Hematopoietic multipotent progenitor cell treated with erythropoietin and hydrocortisone succinate and interleukin-3 and kit ligand, for 6 days (in vitro differentiated cells): Measurements from ENCODE around the gene KHNYN.

Experiments
- DNase-seq: peaks from one replicate; pipeline ENCODE4 v3.0.0-alpha.2; 2015

Gene KHNYN

DNA sequence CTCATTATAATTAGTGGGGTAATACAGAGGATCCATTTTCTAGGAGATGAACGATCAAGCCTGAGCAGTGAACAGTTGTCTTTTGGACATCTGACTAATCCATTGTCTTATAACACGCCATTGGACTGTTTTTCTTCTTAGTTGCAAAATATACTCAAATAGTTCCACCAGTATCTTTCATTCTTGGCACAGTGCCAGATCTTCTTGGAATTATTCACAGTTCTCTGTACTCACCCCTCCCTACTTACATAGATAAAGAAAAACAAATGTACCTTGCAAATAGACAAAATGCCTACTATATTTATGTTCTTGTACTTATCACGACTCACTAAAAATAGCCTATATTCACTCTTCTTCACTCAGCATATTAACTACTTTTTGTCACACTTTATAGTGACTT lies 4.0 kb upstream of the KHNYN start:
- DNase-seq: peak; percentile 98

DNA sequence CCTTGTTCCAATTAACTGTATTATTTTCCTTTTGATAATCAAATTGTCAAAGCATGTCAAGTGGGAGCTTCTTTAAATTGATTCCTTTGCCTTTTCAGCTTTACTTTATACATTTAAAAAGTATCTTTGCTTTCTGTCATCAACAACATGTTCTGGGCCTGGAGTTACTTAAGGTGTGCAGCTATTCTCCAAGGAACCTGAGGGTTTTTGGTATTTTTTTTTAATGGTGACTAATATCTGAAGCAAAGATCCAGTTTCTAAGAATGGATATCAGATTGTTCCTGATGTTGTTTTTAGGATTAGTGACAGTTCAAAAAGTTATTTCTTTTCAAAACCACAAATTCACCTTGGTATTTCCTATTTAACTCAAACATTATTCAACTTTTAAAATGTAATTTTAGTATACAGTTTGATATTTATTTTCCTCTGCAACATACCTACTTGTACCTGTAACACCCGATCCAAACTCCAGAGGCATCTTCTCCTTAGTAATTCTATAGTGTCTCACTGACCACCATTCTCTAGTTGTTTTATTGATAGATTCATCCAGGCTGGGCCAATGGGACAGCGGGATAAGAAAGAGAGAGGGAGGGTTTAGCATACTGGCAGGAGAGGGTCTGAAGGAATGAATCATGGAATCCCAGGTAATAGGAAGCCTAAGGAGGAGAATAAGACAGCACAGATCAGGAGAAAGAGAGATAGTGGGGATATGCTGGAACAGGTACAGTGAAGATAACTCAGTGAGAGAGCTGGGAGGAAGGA lies 3.4 kb upstream of the KHNYN start:
- DNase-seq: no peak

DNA sequence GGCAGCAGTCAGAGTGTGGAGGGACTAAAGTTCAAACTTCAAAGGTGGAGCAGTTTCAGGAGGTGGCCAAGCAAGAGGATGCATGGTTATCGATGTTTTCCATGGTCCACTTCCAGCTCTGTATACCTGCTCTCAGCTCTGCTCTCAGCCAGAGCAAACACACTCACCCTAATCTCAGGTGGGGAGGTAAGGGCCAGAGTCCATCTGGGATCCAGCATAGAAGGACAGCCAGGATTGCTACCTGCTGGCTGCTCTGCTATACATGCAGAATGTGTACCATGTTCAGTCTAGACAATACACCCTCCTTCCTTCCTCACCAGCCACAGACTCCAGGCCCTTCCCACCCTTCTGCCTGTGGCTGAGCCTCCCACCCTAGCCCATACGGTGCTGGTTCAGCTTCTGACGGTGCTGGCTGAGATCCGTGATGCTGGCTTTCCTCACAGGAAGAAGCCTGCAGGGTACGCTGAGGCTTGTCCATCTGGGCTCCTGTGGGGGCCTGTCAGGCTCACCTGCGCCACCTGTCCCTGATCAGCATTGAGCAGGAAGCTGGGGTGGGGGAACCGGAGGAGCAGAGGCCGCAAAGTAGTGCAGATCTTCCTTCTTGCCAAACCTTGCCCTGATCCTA lies 2.7 kb upstream of the KHNYN start:
- DNase-seq: no peak

DNA sequence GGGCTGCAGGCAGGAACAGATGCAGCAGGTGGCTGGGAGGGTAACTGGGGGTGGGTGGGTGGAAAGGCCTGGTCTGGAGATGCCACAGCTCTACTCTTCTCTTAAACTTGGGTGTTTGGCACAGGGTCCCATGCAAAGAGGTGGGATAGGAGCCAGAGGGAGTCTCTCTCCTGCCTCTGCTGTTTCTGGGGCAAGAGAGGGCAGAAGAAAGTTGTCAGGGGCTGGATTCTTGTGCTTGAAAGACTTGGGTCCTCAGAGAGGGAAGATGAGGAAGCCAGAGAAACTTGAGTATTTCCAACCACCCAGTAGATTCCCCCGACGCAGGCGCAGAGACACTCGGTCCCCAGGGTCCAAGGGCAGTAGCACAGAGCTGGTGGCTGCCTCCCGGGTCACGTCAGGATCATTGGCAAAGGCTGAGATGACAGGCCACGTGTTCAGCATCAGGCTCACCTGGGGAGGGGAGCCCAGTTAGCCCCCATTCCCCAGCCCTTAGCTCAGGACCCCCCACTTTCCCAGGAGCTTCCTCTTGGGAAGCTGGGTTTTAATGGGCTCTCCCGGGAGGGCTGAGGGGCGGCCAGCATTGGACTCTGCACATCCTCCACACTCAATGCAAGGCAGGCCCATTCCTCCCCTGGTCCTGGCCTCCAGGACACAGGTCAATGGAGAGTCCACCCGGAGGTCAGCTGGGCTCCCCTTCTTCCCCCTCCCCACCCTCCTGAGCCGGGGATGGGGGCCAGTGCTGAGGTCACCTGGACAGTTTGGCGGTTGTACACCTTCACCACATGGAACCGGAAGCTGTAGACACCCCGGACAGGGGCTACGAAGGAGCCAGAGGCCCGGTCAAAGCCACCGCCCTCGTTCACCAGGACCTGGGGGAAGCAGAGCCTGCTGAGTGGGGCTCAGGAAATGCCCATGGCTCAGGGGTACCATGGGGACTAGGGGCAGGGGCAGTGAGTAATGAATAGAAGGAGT lies 1.9 kb upstream of the KHNYN start:
- no peak for DNase-seq

DNA sequence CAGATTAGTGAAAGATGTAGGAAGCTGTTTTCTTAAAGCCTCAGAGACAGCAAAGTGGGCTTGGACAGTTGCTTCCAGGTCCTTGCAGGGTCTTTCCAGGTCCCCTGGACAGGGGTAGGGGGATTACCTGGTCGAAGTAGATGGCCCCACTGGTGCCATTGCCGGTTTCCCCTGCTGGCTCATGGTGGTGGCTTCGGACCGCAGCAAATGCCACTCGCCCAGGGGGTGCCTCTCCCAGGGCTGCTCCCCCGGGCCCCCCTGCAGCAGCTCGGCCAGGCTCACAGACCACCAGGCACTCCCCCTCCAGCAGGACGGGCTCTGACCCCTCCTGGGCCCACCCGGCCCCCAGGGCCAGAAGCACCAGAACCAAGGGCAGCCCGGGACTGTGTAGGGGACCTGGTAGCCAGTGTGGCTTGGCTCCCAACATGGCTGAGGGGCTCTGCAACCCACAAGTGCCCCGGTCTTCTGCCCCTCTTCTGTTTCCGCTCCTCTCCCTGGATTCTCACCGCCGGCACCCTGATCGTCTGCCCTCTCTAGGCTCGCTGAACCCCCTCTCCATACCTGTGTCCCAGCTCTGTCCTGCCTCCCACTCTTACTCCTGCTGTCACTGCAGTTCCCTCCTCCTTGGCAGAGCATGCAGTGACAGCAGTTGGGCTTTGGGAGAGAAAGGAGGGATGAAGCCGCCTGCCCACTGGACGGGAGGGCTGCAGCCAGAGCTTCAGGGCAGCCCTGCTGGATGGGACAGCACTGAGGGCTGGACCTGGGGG lies 943 bp upstream of the KHNYN start:
- DNase-seq: no peak

DNA sequence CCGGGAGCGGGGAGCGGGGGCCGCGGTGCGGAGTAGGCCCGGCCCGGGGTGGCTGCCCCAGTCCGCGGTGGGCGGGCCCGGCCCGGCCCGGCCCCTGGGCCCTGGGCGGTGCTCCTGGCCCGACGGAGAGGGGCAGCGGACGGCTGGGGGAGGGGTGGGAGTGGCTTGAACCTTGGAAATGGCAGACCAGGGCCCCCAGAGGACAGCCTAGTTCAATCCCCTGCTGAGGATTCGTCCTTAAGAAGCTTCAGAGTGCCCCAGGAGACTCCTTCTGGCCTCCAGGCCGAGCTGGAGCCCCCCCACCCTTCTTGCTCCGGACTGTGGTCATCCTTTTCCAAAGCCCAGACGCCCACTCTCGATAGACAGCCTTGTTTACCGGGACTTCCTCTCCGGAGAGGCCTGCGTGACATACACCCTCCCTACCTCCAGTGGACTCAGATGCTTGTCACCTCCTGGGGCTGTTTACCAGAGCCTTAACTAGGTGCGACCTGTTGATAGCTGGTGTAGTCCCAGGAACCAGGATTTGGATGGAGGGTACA lies 458 bp downstream of the KHNYN start:
- DNase-seq: peak; percentile 74

DNA sequence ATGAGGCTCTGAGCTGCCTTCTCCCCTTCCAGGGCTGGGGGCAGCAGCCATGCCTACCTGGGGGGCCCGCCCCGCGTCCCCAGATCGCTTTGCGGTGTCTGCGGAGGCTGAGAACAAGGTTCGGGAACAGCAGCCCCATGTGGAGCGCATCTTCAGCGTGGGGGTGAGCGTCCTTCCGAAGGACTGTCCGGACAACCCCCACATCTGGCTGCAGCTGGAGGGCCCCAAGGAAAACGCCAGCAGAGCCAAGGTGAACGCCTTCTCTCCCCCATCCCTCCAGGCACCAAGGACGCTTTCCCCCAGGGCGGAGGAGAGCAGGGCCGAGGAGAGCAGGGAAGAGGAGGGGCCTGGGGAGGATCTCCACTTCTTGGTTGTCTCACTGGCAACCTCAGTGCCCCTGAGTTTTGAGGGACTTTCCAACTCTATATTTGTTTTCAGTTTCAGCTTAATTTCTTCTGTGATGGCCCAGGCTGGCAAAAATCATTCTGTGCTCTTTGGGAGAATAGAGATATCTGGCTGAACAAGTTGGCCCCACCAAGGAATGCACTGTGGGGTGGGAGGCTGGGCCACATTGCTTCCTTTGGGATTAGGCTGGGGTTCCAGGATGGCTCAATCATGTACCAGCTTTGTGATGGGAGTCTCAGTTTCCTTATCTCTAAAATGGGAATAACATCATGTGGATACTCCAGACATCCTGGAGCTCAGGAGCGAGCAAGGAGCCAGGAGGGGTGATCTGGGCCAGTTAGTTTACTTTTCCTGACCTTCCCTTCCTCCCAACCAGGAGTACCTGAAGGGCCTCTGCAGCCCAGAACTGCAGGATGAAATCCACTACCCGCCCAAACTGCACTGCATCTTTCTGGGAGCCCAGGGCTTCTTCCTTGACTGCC lies 1.2 kb downstream of the KHNYN start:
- peak; percentile 64 for DNase-seq

DNA sequence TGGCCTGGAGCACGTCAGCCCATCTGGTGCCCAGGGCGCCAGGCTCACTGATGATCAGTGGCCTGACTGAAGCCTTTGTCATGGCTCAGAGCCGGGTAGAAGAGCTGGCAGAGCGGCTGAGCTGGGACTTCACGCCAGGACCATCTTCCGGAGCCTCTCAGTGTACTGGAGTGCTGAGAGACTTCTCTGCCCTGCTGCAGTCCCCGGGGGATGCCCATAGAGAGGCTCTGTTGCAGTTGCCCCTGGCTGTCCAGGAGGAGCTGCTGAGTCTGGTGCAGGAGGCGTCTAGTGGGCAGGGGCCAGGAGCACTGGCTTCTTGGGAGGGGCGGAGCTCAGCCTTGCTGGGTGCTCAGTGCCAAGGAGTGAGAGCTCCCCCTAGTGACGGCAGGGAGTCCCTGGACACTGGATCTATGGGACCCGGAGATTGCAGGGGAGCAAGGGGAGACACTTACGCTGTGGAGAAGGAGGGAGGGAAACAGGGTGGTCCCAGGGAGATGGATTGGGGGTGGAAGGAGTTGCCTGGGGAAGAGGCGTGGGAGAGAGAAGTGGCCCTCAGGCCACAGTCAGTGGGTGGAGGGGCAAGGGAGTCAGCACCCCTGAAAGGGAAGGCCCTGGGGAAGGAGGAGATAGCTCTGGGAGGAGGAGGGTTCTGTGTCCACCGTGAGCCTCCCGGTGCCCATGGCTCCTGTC lies 2.0 kb downstream of the KHNYN start:
- DNase-seq: peak; percentile 98

DNA sequence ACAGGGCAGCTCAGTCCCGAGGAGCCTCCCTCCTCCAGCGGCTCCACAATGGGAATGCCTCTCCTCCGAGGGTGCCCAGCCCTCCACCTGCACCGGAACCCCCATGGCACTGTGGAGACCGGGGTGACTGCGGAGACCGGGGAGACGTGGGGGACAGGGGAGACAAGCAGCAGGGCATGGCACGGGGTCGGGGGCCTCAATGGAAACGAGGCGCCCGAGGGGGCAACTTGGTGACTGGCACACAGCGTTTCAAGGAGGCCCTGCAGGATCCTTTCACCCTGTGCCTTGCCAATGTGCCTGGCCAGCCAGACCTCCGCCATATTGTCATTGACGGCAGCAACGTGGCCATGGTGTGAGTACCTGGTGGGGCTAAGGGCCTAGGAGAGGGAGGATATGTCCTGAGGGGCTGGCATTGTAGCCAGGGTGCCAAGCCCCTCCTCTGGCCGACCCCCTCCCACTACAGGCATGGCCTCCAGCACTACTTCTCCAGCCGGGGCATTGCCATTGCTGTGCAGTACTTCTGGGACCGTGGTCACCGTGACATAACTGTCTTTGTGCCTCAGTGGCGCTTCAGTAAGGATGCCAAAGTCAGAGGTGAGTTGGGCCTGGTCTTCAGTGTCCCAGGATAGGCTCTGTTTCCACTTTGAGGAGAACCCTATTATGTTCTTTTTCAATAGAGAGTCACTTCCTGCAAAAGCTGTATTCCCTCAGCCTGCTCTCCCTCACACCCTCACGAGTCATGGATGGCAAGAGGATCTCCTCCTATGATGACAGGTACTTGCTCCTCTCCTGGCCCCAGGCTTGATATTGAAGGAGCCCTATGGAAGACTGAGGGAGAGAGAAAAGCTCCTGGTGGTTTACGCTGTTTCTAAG lies 2.7 kb downstream of the KHNYN start:
- no peak for DNase-seq

DNA sequence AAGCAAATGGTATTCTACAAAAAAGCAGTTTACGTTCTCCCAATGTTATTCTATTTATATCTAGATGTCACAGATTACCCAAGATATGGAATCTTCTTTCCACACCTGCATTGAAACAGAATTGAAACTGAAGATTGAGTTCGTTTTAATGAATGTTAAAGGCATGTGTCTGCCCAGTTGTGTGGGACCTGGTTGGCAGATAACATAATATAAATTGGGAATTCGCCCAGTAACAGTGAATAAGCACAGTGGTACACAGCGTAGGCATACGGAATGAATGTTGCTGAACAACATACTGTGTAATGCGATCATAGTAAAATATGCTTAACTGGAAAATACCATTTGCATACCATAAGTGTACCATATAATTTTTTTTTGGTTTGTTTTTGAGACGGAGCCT lies 4.3 kb downstream of the KHNYN start:
- DNase-seq: peak; percentile 70

DNA sequence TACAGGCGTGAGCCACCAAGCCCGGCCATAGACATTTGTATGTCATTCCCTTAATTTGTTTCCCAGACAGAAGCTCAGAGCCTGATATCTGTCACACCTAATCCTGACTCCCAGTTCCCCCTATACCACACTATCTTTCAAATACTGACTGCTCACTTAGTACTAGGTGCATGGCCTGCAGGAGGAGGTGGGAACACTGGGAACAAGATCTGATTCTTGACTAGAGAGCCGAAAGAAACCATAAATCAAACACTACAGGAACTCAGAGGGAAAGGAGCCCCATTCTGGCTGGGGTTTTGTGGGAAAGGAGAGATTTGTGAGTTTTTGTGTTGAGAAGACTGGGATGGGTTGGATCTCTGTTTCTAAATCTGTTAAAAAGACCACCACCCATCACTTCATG lies 4.9 kb downstream of the KHNYN start:
- DNase-seq: no peak

DNA sequence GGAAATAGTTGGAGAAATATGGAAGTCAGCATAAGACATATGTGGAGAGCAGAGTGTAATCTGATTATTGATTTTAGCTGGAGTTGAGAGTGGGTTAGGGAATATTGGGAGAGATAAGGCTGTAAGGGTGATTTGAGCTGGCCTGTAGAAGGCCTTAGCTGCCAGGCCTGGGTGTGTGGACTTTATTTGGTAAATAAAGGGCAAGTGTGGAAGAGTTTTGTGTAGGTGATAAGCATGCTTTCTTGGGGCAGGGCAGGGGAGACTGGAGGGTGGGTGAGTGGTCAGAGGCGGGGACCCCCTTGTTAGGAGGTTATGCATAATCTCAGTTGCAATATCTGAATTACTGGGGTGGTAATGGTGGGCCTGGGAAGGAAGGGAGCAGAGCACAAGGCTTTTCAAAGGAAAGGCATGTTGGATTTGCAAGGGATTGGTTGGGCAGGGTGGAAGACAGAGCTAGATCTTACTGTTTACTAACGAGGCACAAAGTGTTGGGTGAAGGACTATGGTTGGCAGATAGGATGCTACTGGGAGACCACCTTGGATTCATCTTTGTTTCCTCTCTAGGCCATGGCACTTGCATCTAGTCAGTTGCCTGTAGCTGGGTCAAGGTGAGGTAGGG lies 5.5 kb downstream of the KHNYN start:
- DNase-seq: peak; percentile 4

DNA sequence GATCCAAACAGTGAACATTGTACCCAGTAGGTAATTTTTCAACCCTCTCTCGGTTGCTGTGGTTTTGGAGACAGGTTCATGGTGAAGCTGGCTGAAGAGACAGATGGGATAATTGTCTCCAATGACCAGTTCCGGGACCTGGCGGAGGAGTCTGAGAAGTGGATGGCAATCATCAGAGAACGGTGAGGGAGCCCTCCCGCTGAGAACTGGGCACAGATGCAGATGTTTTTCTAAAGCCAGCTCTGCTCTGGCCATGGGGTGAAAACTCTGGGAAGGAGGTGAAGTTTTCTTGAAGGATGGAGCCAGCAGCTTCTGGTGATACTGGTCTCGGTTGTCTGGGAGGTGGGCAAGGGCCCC lies 6.2 kb downstream of the KHNYN start:
- no peak for DNase-seq

DNA sequence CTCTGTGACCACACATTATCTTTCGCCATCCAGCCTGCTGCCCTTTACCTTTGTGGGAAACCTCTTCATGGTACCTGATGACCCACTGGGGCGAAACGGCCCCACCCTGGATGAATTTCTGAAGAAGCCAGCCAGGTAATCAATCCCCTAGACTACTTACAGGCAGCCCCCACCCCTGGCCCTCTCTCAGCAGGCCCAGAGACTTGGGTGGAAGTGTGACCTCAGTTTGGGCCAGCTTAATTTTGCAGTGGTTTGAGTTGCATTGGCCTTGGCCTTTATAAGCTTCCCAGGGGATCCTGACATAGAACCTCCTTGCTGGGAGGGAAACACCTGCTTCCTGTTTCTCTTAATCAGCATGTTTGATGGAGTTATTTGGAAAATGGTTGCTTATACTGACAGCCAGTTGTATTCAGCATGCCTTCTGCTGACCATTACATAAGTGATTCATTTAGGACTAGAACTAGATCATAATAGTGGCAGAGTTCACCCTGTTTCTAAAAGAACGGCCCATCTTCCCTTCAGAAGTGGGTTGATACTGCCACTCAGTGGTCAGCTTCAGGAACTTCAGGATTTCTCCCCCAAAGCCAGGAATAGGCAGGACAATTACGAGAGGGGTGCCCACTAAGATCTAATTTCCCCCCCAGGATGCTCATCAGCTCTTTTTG lies 6.7 kb downstream of the KHNYN start:
- DNase-seq: peak; percentile 88

DNA sequence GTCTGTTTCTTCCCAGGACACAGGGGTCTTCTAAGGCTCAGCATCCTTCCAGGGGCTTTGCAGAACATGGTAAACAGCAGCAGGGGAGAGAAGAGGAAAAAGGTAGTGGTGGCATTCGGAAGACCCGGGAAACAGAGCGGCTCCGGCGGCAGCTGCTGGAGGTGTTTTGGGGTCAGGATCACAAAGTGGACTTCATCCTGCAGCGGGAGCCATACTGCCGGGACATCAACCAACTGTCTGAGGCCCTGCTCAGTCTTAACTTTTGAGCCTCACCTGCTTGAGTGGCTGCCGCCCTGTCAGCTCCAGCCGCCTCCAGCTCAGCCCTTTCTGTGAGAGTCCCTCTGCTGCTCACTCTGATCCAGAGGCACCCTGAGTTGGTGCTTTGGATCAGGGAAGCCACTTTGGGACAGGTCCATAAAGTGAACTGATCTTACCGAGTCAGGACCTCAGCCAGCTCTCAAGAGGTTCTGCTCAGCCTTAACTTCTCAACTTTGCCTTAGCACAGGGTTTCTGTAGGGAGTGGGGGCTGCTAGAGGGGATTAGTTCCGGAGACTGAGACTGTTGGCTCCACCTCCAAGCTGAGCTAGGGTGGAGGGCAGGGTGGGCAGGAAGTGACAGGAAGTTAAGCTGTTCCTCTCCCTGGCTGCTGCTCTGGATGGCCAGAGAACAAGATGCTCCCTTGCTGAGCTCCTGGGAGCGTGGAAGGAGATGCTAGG lies 7.4 kb downstream of the KHNYN start:
- peak; percentile 25 for DNase-seq

DNA sequence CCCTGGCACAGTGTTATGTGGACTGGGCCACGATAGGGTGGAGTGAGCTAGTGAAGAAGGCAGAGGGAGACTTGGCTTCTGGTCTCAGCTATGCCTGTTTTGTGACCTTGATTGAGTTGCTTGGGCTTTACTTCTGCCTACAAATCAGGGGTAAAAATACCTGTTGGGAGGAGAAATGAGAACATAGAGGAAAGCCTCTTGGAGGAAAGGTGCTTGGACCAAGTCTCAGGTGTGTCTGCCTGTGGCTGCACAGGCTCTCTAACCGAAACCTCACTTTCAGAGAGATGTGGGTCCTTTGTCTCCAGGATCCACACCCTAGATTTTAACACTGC lies 7.9 kb downstream of the KHNYN start:
- no peak for DNase-seq

DNA sequence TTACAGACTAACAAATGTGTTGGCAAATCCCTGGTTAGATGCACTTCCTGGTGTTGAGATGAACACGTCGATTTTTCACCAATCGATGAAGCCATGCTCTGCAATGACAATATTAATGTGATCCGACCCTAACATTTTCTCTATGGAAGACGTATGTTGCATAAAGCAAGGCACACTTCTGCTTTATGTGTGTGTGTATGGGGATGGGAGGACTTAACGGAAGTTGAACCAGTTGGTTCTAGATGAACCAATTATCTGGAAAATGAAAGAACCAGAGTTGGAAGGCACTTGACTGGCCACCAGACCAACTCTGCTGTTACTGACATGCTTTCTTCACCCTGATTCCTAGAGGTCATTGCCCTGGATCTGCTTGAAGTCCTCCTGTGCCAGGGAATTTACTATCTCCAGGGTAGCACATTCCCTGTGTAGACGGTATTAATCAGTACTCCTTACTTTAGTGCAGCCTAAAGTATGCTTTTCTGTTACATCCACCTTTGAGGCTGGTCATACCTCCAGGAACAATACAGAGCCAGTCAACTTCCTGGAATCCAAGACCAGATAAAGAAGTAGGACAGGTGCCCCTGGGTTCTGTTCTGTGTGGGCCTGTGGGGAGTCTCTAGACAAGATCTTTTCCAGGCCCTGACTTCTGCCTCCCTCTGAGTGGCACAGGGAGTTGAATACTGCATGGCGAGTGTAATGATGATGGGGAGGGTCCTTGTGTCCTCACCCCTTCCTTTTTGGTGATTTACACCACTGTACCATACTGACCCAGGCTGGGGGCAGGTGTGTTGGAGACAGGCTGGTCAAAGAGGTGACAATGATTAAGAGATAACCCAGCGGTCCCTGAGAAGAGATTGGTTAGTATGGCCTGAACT lies 8.7 kb downstream of the KHNYN start:
- peak; percentile 3 for DNase-seq
